Stimulated activated CD8-positive, alpha-beta memory T cell treated with anti-CD3 and anti-CD28 coated beads, Interleukin-4, amount 100 ng/mL, for 1 hour (primary cell): ENCODE measurements around the gene ZNF514.
"Not testable (repeated sequence)": the region's sequence is repeated elsewhere in the genome, so short reads cannot be mapped to it uniquely, and the experiment has no call there.

Experiments
- DNase-seq, 2 donors: peaks; one replicate each; pipeline ENCODE4 v3.0.0-alpha.2; 2020; ENCODE audit warnings: low read depth in 2 of 2, low spot score in 1 of 2

ZNF514 gene

GRCh38 chr2:95138702-95139101, 20.9 kb downstream of the ZNF514 start:
- no peak for DNase-seq

- DNase-seq, result no peak
Measured at GRCh38 chr2:95122197-95122551, 37.5 kb downstream of the ZNF514 start.

GRCh38 chr2:95121407-95122196, 38.0 kb downstream of the ZNF514 start, which contains the start of gene MRPS5:
MRPS5 (minus strand) TSS chr2:95121808; CDS start chr2:95121791, 17 bp downstream.
- DNase-seq, result peak; percentile 73 to 75

GRCh38 chr2:95121093-95121406, 38.6 kb downstream of the ZNF514 start:
- no peak for DNase-seq

- peak; percentile 32 to 54 for DNase-seq
Measured at GRCh38 chr2:95115418-95115817, 44.2 kb downstream of the ZNF514 start.

- no peak for DNase-seq
Measured at GRCh38 chr2:95113464-95113863, 46.2 kb downstream of the ZNF514 start.

GRCh38 chr2:95110395-95110794, 49.3 kb downstream of the ZNF514 start:
- no peak for DNase-seq

GRCh38 chr2:95109260-95109659, 50.4 kb downstream of the ZNF514 start:
- no peak for DNase-seq

GRCh38 chr2:95106081-95106480, 53.6 kb downstream of the ZNF514 start:
- DNase-seq, result no peak

GRCh38 chr2:95104606-95105005, 55.0 kb downstream of the ZNF514 start:
- no peak for DNase-seq

- DNase-seq, result no peak
Measured at GRCh38 chr2:95099910-95100309, 59.7 kb downstream of the ZNF514 start.

GRCh38 chr2:95098273-95098672, 61.4 kb downstream of the ZNF514 start:
- DNase-seq, result not testable (repeated sequence)
